Activated T-cell treated with anti-CD3 and anti-CD28 coated beads, Interleukin-2, amount 50 U/mL, for 48 hours (primary cell): Measurements from ENCODE around the gene PIP5K1A.
"Not testable (repeated sequence)": the region's sequence is repeated elsewhere in the genome, so short reads cannot be mapped to it uniquely, and the experiment has no call there.

ENCODE experiments used
- DNase-seq, 2 experiments: peaks; one replicate each; pipeline ENCODE4 v3.0.0-alpha.2; 2020

The PIP5K1A gene

GRCh38 chr1:151192047-151192446 lies 6.3 kb upstream of the PIP5K1A start:
- DNase-seq = no peak

- no peak for DNase-seq
Observed at GRCh38 chr1:151193304-151193703, 5.0 kb upstream of the PIP5K1A start.

GRCh38 chr1:151193856-151194255 lies 4.5 kb upstream of the PIP5K1A start:
- no peak for DNase-seq

- DNase-seq = not testable (repeated sequence)
Observed at GRCh38 chr1:151194894-151195594, 3.3 kb upstream of the PIP5K1A start.

GRCh38 chr1:151196292-151196800 lies 2.0 kb upstream of the PIP5K1A start:
- DNase-seq = peak; percentile 50 to 54

- peak in 1 of 2 experiments; percentile 25 for DNase-seq
Observed at GRCh38 chr1:151197863-151198253, 494 bp upstream of the PIP5K1A start.

GRCh38 chr1:151199873-151200581 lies 1.7 kb downstream of the PIP5K1A start:
- DNase-seq = peak in 1 of 2 experiments; percentile 43

GRCh38 chr1:151205381-151205965 lies 7.1 kb downstream of the PIP5K1A start:
- not testable (repeated sequence) for DNase-seq

GRCh38 chr1:151210830-151211229 lies 12.5 kb downstream of the PIP5K1A start:
- no peak for DNase-seq

GRCh38 chr1:151211972-151212705 lies 13.8 kb downstream of the PIP5K1A start:
- DNase-seq = no peak

- DNase-seq = no peak
Observed at GRCh38 chr1:151213560-151213959, 15.2 kb downstream of the PIP5K1A start.

- DNase-seq = no peak
Observed at GRCh38 chr1:151221616-151222015, 23.3 kb downstream of the PIP5K1A start.

- DNase-seq = no peak
Observed at GRCh38 chr1:151222130-151222529, 23.8 kb downstream of the PIP5K1A start.

GRCh38 chr1:151235235-151235634 lies 36.9 kb downstream of the PIP5K1A start:
- no peak for DNase-seq

- no peak for DNase-seq
Observed at GRCh38 chr1:151237678-151238466, 39.5 kb downstream of the PIP5K1A start.

GRCh38 chr1:151238467-151238739 lies 40.1 kb downstream of the PIP5K1A start:
- no peak for DNase-seq

GRCh38 chr1:151242442-151242841 lies 44.1 kb downstream of the PIP5K1A start:
- DNase-seq = no peak

GRCh38 chr1:151243683-151244216 lies 45.4 kb downstream of the PIP5K1A start:
- DNase-seq = no peak

- no peak for DNase-seq
Observed at GRCh38 chr1:151246786-151247185, 48.4 kb downstream of the PIP5K1A start.

- DNase-seq = peak; percentile 58 to 63
Observed at GRCh38 chr1:151251656-151252470, 53.5 kb downstream of the PIP5K1A start.
